Urinary bladder (tissue), 4 donors: ENCODE data around the gene IRF2BP2. TPM values are rescaled to one million over a fixed set of nuclear protein-coding genes. Genes with fewer than 3 reads are reported as not detected.

ENCODE experiments used
- DNase-seq: peaks from one replicate; pipeline ENCODE4 v3.0.0-alpha.2; 2015; ENCODE audit errors: extremely low spot score
- H3K27ac ChIP-seq: one replicate; pipeline ENCODE4 v1.5.1; 2013; ENCODE audit warnings: low read depth, mild to moderate bottlenecking, moderate library complexity
- H3K36me3 ChIP-seq: one replicate; pipeline ENCODE4 v1.6.1; 2013; ENCODE audit warnings: mild to moderate bottlenecking, moderate library complexity; ENCODE audit not compliant: insufficient read depth
- H3K4me1 ChIP-seq: one replicate; pipeline ENCODE4 v1.6.1; 2013; ENCODE audit warnings: mild to moderate bottlenecking, moderate library complexity; ENCODE audit not compliant: insufficient read depth
- H3K4me3 ChIP-seq: one replicate; pipeline ENCODE4 v1.5.1; 2013; ENCODE audit warnings: low read depth, low read length
- WGBS: extraction: QIAGEN DNeasy Blood & Tissue Kit; methylation state at CpG from one replicate; pipeline ENCODE4 v1.1.7; 2013; 5-methylcytosine and 5-hydroxymethylcytosine counted together
- polyA plus RNA-seq: library from polyadenylated mRNA; stranded (reverse); fragments of 200-250 nt; gene quantifications from one replicate; pipeline ENCODE4 v1.2.3, GENCODE V29; 2013
- total RNA-seq: library from RNA; depleted of rRNA; stranded (reverse); fragments of >200 nt; gene quantifications from one replicate; pipeline ENCODE4 v1.2.3, GENCODE V29; 2014
- donor health status: healthy with polysubstance abuse.
- donor health status: healthy.

The IRF2BP2 gene
- total and polyA plus RNA-seq, 2 donors: 137 TPM

- no peak for DNase-seq
- under 1% methylated on average over 9 of the region's 9 CpGs for WGBS
- H3K4me1 ChIP-seq: no peaks in the 10 kb centered on the region
- peak overlapping the region; percentile 85 for H3K27ac ChIP-seq
- H3K4me3 ChIP-seq: peak overlapping the region; percentile 51
- no peaks in the 10 kb centered on the region for H3K36me3 ChIP-seq
These were observed 3.8 kb downstream of the IRF2BP2 start for GRCh38 chr1:234605983-234606783.

GRCh38 chr1:234605399-234605982, 4.5 kb downstream of the IRF2BP2 start:
- Histone ChIP-seq H3K4me1 (no peaks in the 10 kb centered on the region), H3K36me3 (no peaks in the 10 kb centered on the region), H3K27ac (peak overlapping the region; percentile 63), H3K4me3 (peak overlapping the region; percentile 51)
- no peak for DNase-seq
- 2% methylated on average over 3 of the region's 3 CpGs for WGBS

- DNase-seq: no peak
- H3K4me1 ChIP-seq: no peaks in the 10 kb centered on the region
- under 1% methylated on average over 6 of the region's 6 CpGs for WGBS
These were observed 5.2 kb downstream of the IRF2BP2 start for GRCh38 chr1:234604495-234605398.

GRCh38 chr1:234603221-234604204, 6.5 kb downstream of the IRF2BP2 start:
- DNase-seq: peak; percentile 62
- no peaks in the 10 kb centered on the region for H3K36me3 ChIP-seq
- H3K4me3 ChIP-seq: no peak overlapping the region
- no peaks in the 10 kb centered on the region for H3K4me1 ChIP-seq
- H3K27ac ChIP-seq: peak overlapping the region; percentile 87
- 2% methylated on average over 6 of the region's 6 CpGs for WGBS

More at GRCh38 chr1:234604495-234605398, 5.2 kb downstream of the IRF2BP2 start:
- Histone ChIP-seq H3K36me3 (no peaks in the 10 kb centered on the region), H3K27ac (peak overlapping the region; percentile 77), H3K4me3 (peak overlapping the region; percentile 21)

GRCh38 chr1:234602334-234603220, 7.4 kb downstream of the IRF2BP2 start:
- peak; percentile 81 for DNase-seq
- WGBS: 26% methylated on average over 7 of the region's 7 CpGs
- no peaks in the 10 kb centered on the region for H3K4me1 ChIP-seq

GRCh38 chr1:234601301-234602017, 8.5 kb downstream of the IRF2BP2 start:
- 14% methylated on average over 10 of the region's 10 CpGs for WGBS
- H3K36me3 ChIP-seq: no peaks in the 10 kb centered on the region
- H3K4me1 ChIP-seq: no peaks in the 10 kb centered on the region
- no peak for DNase-seq
- peak overlapping the region; percentile 97 for H3K27ac ChIP-seq
- no peak overlapping the region for H3K4me3 ChIP-seq

More at GRCh38 chr1:234602334-234603220, 7.4 kb downstream of the IRF2BP2 start:
- Histone ChIP-seq H3K36me3 (no peaks in the 10 kb centered on the region), H3K4me3 (no peak overlapping the region), H3K27ac (peak overlapping the region; percentile 87)

- 6% methylated on average over 11 of the region's 11 CpGs for WGBS
- Histone ChIP-seq H3K4me3 (peak overlapping the region; percentile 39), H3K4me1 (no peaks in the 10 kb centered on the region), H3K27ac (peak overlapping the region; percentile 97), H3K36me3 (no peaks in the 10 kb centered on the region)
- DNase-seq: no peak
These were observed 9.3 kb downstream of the IRF2BP2 start for GRCh38 chr1:234600418-234601281.

GRCh38 chr1:234599617-234600417, 10.2 kb downstream of the IRF2BP2 start:
- H3K4me3 ChIP-seq: peak overlapping the region; percentile 39
- peak overlapping the region; percentile 97 for H3K27ac ChIP-seq
- H3K36me3 ChIP-seq: no peaks in the 10 kb centered on the region
- H3K4me1 ChIP-seq: no peaks in the 10 kb centered on the region
- under 1% methylated on average over 87 of the region's 87 CpGs for WGBS
- DNase-seq: peak; percentile 58

- H3K27ac ChIP-seq: peak overlapping the region; percentile 97
- no peak for DNase-seq
- H3K4me3 ChIP-seq: peak overlapping the region; percentile 39
- no peaks in the 10 kb centered on the region for H3K36me3 ChIP-seq
- WGBS: 4% methylated on average over 1 of the region's 1 CpG
- H3K4me1 ChIP-seq: no peaks in the 10 kb centered on the region
These were observed 10.9 kb downstream of the IRF2BP2 start for GRCh38 chr1:234598974-234599616.

- Histone ChIP-seq H3K4me3 (no peak overlapping the region), H3K36me3 (no peaks in the 10 kb centered on the region), H3K27ac (no peak overlapping the region), H3K4me1 (no peaks in the 10 kb centered on the region)
- WGBS: 59% methylated on average over 2 of the region's 2 CpGs
- no peak for DNase-seq
These were observed 12.1 kb downstream of the IRF2BP2 start for GRCh38 chr1:234597894-234598293.
